Nephron progenitor cell (in vitro differentiated cells): Measurements from ENCODE around the gene SND1.

ENCODE experiments used
- DNase-seq: peaks from one replicate; pipeline ENCODE4 v3.0.0; 2021
- H3K27ac Mint-ChIP-seq: 2 replicates; pipeline ENCODE4 v1.8.0; 2021; ENCODE audit warnings: mild to moderate bottlenecking, moderate library complexity, mixed read lengths
- H3K27me3 Mint-ChIP-seq: 2 replicates; pipeline ENCODE4 v1.8.0; 2021; ENCODE audit warnings: mild to moderate bottlenecking, low read depth, mixed read lengths; ENCODE audit not compliant: poor library complexity
- H3K36me3 Mint-ChIP-seq: 2 replicates; pipeline ENCODE4 v1.8.0; 2021; ENCODE audit warnings: low read depth, mixed read lengths
- H3K4me1 Mint-ChIP-seq: 2 replicates; pipeline ENCODE4 v1.8.0; 2021; ENCODE audit warnings: mixed read lengths
- H3K4me3 Mint-ChIP-seq: 2 replicates; pipeline ENCODE4 v1.8.0; 2021; ENCODE audit warnings: mild to moderate bottlenecking, moderate library complexity, mixed read lengths
- H3K9me3 Mint-ChIP-seq: 2 replicates; pipeline ENCODE4 v1.8.0; 2021; ENCODE audit warnings: mild to moderate bottlenecking, moderate library complexity, mixed read lengths
- TF ChIP-seq, protein P1 (sequence below): fragments of 200-600 bp; sonication (generic); IDR thresholded peaks from 2 replicates; pipeline ENCODE4 v1.5.0; 2021; ENCODE audit warnings: antibody characterized with exemption

SND1 gene

DNA sequence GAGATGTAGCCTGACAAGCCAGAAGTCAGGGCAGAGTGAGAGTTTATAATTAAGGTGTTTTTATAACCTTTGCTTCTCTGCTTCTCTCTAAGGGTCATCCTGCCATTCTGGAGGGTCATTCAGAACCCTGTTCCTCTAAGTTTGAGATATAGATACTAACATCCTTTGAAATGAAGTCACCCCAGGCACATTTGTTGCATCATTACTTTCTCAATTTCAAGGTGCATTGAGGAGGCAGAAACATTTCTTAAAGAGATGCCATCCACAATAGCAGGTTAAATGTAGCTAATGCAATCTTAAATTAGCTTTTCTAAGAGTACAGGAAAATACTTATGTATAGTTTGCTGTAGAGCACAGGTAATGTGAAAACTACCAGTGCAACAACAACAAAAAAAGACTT, 272.9 kb downstream of the SND1 start:
- Mint-ChIP-seq H3K36me3 (peaks cover 10% of the 10 kb centered on the region), H3K4me3 (no peak overlapping the region), H3K9me3 (no peaks in the 10 kb centered on the region), H3K27me3 (peaks cover 4% of the 10 kb centered on the region), H3K4me1 (peaks cover 7% of the 10 kb centered on the region), H3K27ac (no peak overlapping the region)
- TF ChIP-seq, protein P1, sequence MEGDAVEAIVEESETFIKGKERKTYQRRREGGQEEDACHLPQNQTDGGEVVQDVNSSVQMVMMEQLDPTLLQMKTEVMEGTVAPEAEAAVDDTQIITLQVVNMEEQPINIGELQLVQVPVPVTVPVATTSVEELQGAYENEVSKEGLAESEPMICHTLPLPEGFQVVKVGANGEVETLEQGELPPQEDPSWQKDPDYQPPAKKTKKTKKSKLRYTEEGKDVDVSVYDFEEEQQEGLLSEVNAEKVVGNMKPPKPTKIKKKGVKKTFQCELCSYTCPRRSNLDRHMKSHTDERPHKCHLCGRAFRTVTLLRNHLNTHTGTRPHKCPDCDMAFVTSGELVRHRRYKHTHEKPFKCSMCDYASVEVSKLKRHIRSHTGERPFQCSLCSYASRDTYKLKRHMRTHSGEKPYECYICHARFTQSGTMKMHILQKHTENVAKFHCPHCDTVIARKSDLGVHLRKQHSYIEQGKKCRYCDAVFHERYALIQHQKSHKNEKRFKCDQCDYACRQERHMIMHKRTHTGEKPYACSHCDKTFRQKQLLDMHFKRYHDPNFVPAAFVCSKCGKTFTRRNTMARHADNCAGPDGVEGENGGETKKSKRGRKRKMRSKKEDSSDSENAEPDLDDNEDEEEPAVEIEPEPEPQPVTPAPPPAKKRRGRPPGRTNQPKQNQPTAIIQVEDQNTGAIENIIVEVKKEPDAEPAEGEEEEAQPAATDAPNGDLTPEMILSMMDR: no peak
- DNase-seq: no peak

DNA sequence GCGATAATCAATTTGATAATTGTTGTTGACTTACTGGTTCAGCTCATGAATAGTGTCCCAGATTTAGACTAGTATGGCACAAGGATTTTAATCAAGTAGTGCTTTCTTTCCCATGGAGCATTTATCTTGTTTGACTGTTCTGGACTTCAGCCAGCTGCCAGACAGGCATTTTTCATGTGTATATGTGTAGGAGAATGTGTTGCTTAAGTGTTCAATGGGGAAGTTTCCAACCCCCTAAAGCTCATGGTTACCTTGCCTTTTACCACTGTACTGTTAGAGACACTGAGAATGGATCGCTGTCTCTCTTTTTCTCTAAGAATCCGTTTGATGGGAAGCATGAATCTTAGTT, 275.3 kb downstream of the SND1 start:
- TF ChIP-seq, protein P1: no peak
- H3K4me1 Mint-ChIP-seq: peaks cover 7% of the 10 kb centered on the region
- no peak overlapping the region for H3K4me3 Mint-ChIP-seq
- DNase-seq: no peak
- peaks cover 16% of the 10 kb centered on the region for H3K9me3 Mint-ChIP-seq
- H3K27me3 Mint-ChIP-seq: peaks cover 4% of the 10 kb centered on the region
- H3K27ac Mint-ChIP-seq: no peak overlapping the region
- H3K36me3 Mint-ChIP-seq: peaks cover 33% of the 10 kb centered on the region

DNA sequence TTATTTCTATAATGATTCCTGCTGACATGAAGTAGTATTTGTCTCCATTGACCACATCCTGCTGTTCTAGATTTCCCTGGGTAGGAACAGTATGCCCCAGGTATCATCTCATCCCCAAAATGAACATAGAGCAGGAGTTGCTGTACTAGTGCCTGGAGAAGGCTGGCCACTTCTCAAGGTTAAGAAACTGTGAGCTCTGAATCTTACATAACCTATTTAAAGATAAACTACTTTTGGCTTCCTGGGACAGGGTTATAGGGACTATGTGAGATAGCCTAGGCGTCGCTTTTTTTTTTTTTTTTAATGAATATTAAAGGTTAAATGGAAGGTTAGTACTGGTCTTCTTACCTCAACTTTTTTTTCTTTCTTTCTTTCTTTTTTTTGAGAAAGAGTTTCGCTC, 276.2 kb downstream of the SND1 start:
- DNase-seq: no peak

DNA sequence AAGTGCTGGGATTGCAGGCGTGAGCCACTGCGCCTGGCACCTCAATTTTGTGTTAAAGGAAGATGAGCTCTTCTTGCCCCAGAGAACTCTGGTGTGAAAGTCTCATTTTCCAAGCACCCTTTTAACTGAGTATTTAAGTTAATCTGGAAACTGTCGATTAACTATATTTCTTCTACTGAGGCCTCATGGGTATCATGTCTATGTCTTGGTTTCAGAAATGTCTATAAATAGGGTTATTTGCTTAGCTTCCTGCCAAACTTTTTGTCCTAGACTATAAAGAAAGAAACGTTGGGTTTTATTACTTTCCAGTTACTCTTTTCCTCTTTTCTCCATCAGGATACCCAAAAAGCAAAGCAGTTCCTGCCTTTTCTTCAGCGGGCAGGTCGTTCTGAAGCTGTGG, 276.9 kb downstream of the SND1 start:
- Mint-ChIP-seq H3K4me1 (peaks cover 6% of the 10 kb centered on the region), H3K36me3 (peaks cover 42% of the 10 kb centered on the region), H3K9me3 (peaks cover 17% of the 10 kb centered on the region), H3K27ac (no peak overlapping the region), H3K4me3 (no peak overlapping the region), H3K27me3 (peaks cover 4% of the 10 kb centered on the region)
- TF ChIP-seq, protein P1: no peak
- no peak for DNase-seq

More for the DNA sequence above, 276.2 kb downstream of the SND1 start:
- Mint-ChIP-seq H3K27me3 (peaks cover 4% of the 10 kb centered on the region), H3K27ac (no peak overlapping the region), H3K9me3 (peaks cover 17% of the 10 kb centered on the region), H3K4me1 (peaks cover 7% of the 10 kb centered on the region), H3K4me3 (no peak overlapping the region), H3K36me3 (peaks cover 42% of the 10 kb centered on the region)
- TF ChIP-seq, protein P1: no peak

GRCh38 chr7:127930341-127931328, 278.6 kb downstream of the SND1 start:
- Mint-ChIP-seq H3K36me3 (peaks cover 42% of the 10 kb centered on the region), H3K4me1 (no peaks in the 10 kb centered on the region)

More at GRCh38 chr7:127930341-127931328, 278.6 kb downstream of the SND1 start:
- Mint-ChIP-seq H3K4me3 (no peak overlapping the region), H3K27me3 (peaks cover 2% of the 10 kb centered on the region), H3K9me3 (peaks cover 17% of the 10 kb centered on the region), H3K27ac (no peak overlapping the region)
- TF ChIP-seq, protein P1: no peak
- no peak for DNase-seq
